Measurements from ENCODE around the gene MAGEA2. TPM values are rescaled to one million over a fixed set of nuclear protein-coding genes. Genes with fewer than 3 reads are reported as not detected.
"Not testable (repeated sequence)": the region's sequence is repeated elsewhere in the genome, so short reads cannot be mapped to it uniquely, and the experiment has no call there.

MAGEA2 gene
- total and polyA plus RNA-seq, 2 of the 13 experiments (the other 11 are each of a cell fraction or from before 2014, with no cell fraction given) = 0.05 to 0.15 TPM

DNA sequence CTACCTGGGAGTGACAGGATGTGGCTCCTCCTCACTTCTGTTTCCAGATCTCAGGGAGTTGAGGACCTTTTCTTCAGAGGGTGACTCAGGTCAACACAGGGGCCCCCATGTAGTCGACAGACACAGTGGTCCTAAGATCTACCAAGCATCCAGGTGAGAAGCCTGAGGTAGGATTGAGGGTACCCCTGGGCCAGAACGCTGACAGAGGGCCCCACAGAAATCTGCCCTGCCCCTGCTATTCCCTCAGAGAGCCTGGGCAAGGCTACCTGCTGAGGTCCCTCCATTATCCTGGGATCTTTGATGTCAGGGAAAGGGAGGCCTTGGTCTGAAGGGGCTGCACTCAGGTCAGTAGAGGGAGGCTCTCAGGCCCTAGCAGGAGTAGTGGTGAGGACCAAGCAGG, 18.5 kb downstream of the MAGEA2 start (continued):
- TF ChIP-seq ZNF318 (CRISPR knock-in tag; IDR thresholded peaks at IDR 0.05) (no peak), ZNF207 (IDR thresholded peaks at IDR 0.05; ENCODE audit: borderline replicate concordance) (no peak), MTF2 (CRISPR knock-in tag; IDR thresholded peaks at IDR 0.05; ENCODE audit: borderline replicate concordance) (no peak), ZNF232 (CRISPR knock-in tag; IDR thresholded peaks at IDR 0.05; ENCODE audit: borderline replicate concordance) (no peak), ZNF124 (CRISPR knock-in tag; IDR thresholded peaks at IDR 0.05) (no peak)

DNA sequence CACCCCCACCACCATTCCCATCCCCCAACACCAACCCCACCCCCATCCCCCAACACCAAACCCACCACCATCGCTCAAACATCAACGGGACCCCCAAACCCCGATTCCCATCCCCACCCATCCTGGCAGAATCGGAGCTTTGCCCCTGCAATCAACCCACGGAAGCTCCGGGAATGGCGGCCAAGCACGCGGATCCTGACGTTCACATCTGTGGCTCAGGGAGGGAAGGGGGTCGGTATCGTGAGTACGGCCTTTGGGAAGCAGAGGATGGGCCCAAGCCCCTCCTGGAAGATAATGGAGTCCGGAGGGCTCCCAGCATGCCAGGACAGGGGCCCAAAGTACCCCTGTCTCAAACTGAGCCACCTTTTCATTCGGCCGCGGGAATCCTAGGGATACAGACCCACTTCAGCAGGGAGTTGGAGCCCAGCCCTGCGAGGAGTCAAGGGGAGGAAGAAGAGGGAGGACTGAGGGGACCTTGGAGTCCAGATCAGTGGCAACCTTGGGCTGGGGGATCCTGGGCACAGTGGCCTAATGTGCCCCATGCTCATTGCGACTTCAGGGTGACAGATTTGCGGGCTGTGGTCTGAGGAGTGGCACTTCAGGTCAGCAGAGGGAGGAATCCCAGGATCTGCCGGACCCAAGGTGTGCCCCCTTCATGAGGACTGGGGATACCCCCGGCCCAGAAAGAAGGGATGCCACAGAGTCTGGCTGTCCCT, 19.3 kb downstream of the MAGEA2 start:
- in situ Hi-C loops (cut with HindIII; ENCODE audit: extremely low pct_ligation_motif_present, low pct_unique_long_range_greater_than_20kb); H3K36me3 ChIP-seq (replicated peaks in 1 of 2; ENCODE audit: control insufficient read depth in 1 of 2, insufficient read depth in 2 of 2, low read length in 2 of 2); H3K4me3 ChIP-seq (replicated peaks in 1 of 3; ENCODE audit: insufficient read depth in 1 of 3, low read depth in 2 of 3, low read length in 3 of 3); H4K20me1 ChIP-seq (ENCODE audit: insufficient read depth, low read length); H3K9me3 ChIP-seq (ENCODE audit: low read length); ATAC-seq; H3K9ac ChIP-seq (ENCODE audit: insufficient read depth, low read depth, low read length); H3K79me2 ChIP-seq (ENCODE audit: insufficient read depth, low read length); intact Hi-C loops (cut with micrococcal nuclease; ENCODE audit: unreplicated experiment); H3K27ac ChIP-seq (ENCODE audit: extremely low read length, insufficient read depth, low read length); H2AFZ ChIP-seq (ENCODE audit: low read length); H3K4me1 ChIP-seq (ENCODE audit: insufficient read depth, low read length); DNase-seq (ENCODE audit: low spot score); POLR2A ChIA-PET; H3K4me2 ChIP-seq (ENCODE audit: low read depth, low read length); FAIRE-seq; BruUV-seq (replicated peaks); H3K27me3 ChIP-seq (ENCODE audit: control insufficient read depth in 1 of 2, insufficient read depth in 2 of 2, low read length in 2 of 2); CTCF ChIA-PET (ENCODE audit: low intra/inter-chr PET ratio, low total read pairs): not testable (repeated sequence)
- WGBS (ENCODE audit: low lambda C conversion rate) = no CpG with 5 or more reads among the region's 22 CpGs

Measured in HepG2 (cell line).